ENCODE measurements around the gene OTX2.

DNA sequence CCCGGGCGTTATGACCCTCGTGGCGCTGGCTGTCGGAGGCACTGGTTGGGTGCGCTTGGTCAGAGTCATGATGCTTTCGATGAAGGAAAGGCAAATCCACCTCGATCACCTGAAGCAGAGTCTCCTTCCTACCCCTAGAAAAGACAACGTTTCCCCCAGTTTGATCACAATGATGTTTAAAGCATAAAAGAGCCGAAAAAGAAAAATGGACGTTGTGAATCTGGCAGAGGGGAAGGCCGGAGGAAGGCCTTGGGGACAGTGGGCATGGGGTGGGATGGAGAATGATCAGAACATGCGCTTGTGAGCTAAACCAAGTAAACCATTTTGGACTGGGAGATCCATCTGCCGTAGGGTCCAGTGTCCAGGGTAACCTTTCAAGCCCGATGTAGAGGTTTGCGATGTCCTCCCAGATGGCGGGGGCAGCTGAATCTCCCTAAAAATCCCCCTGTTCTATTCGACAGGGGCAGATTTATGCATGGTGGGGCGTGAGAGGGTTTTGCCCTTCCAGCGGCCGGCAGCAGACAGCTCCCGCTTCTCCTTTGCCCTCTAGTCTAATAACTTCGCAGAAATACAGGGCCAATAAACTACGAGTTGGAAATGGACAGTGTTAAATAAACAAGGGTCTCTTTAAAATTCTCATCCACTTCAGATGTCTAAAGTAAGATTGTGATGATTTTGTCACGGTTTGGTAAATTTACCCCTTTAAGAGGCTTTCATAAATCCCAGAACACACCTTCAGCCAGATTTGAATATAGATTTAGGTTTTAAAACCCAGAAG lies 2.3 kb upstream of the OTX2 start:
- TF ChIP-seq, protein P1, sequence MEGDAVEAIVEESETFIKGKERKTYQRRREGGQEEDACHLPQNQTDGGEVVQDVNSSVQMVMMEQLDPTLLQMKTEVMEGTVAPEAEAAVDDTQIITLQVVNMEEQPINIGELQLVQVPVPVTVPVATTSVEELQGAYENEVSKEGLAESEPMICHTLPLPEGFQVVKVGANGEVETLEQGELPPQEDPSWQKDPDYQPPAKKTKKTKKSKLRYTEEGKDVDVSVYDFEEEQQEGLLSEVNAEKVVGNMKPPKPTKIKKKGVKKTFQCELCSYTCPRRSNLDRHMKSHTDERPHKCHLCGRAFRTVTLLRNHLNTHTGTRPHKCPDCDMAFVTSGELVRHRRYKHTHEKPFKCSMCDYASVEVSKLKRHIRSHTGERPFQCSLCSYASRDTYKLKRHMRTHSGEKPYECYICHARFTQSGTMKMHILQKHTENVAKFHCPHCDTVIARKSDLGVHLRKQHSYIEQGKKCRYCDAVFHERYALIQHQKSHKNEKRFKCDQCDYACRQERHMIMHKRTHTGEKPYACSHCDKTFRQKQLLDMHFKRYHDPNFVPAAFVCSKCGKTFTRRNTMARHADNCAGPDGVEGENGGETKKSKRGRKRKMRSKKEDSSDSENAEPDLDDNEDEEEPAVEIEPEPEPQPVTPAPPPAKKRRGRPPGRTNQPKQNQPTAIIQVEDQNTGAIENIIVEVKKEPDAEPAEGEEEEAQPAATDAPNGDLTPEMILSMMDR (IDR thresholded peaks at IDR 0.05), result no peak
- TF ChIP-seq POLR2A (IDR thresholded peaks at IDR 0.05), result no peak

Data from adrenal gland (tissue), 5 donors.